NOMO-1 treated with DMSO at 0.1 percent for 48 hours (cell line): ENCODE measurements around the gene TMPRSS4.
"Not testable (repeated sequence)": the region's sequence is repeated elsewhere in the genome, so short reads cannot be mapped to it uniquely, and the experiment has no call there.

ENCODE experiments used
- DNase-seq: peaks from one replicate; lab custom pipeline; 2025; ENCODE audit not compliant: unreplicated experiment; lab: John Stamatoyannopoulos, UW

Gene TMPRSS4

GRCh38 chr11:118056806-118057205, 20.1 kb upstream of the TMPRSS4 start:
- no peak for DNase-seq

GRCh38 chr11:118057251-118058145, 19.4 kb upstream of the TMPRSS4 start:
- DNase-seq: no peak

GRCh38 chr11:118058311-118059245, 18.3 kb upstream of the TMPRSS4 start:
- no peak for DNase-seq

GRCh38 chr11:118059246-118059940, 17.5 kb upstream of the TMPRSS4 start:
- no peak for DNase-seq

GRCh38 chr11:118060081-118060661, 16.7 kb upstream of the TMPRSS4 start:
- no peak for DNase-seq

- no peak for DNase-seq
Observed at GRCh38 chr11:118060869-118061268, 16.0 kb upstream of the TMPRSS4 start.

- DNase-seq: no peak
Observed at GRCh38 chr11:118061586-118062125, 15.2 kb upstream of the TMPRSS4 start.

- DNase-seq: not testable (repeated sequence)
Observed at GRCh38 chr11:118062181-118062580, 14.7 kb upstream of the TMPRSS4 start.

- not testable (repeated sequence) for DNase-seq
Observed at GRCh38 chr11:118062631-118063030, 14.2 kb upstream of the TMPRSS4 start.

- no peak for DNase-seq
Observed at GRCh38 chr11:118064956-118065355, 11.9 kb upstream of the TMPRSS4 start.

GRCh38 chr11:118065384-118065783, 11.5 kb upstream of the TMPRSS4 start:
- no peak for DNase-seq

GRCh38 chr11:118067006-118067405, 9.9 kb upstream of the TMPRSS4 start:
- DNase-seq: no peak

GRCh38 chr11:118068206-118068944, 8.5 kb upstream of the TMPRSS4 start:
- no peak for DNase-seq

GRCh38 chr11:118068945-118069612, 7.8 kb upstream of the TMPRSS4 start:
- DNase-seq: no peak

GRCh38 chr11:118071416-118072030, 5.4 kb upstream of the TMPRSS4 start:
- DNase-seq: no peak

GRCh38 chr11:118073554-118073953, 3.3 kb upstream of the TMPRSS4 start:
- DNase-seq: no peak

- DNase-seq: no peak
Observed at GRCh38 chr11:118074091-118074685, 2.7 kb upstream of the TMPRSS4 start.

- DNase-seq: no peak
Observed at GRCh38 chr11:118074785-118075184, 2.1 kb upstream of the TMPRSS4 start.
